Smooth muscle cell of the umbilical artery (primary cell): Measurements from ENCODE around the gene PIGS. TPM values are rescaled to one million over a fixed set of nuclear protein-coding genes. Genes with fewer than 3 reads are reported as not detected.

Experiments
- total RNA-seq: library from RNA; depleted of rRNA; stranded (reverse); fragments of >200 nt; gene quantifications from 2 replicates; pipeline ENCODE4 v1.2.3, GENCODE V29; 2014

PIGS gene
- total RNA-seq = 107 and 165 TPM in 2 replicates

DNA sequence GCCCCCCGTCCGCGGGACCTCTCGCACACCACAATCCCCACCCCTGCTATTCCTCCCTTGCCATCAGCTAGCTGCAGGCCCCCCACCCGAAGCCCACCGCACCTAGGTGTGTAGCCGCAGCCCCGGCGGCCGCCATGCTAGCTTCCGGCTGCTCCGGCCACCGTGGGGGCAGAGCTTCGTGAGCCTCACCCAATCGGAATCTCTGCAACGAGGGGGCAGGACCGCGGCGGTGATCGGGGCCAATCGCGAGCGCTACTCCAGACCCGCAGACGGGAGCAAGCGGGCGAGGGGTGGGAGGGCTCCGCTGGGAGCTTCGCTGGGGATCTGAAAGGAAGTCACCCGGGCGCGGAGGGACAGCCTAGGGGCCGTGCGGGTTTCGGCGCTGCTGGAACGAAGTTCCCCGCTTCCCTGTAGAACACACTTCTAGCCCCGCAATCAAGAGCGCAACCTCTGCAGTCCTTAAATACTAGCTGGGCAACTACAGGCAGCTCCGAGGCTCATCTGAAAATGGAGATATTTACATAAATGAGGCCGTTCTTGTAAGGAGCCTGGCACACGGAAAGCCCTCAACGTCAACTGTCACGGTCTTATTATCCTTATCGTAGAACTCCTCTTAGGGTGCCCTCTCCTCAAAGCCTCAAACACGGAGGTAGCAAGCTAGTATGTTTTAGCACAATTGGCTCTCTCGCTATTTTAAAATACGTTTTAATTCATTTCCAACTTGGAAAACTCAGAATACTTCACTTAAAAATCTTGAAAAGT lies at the start of gene PIGS:
TSS of gene PIGS (minus strand) at position 164 of the 762 bp plus-strand sequence. CDS start at position 136, 28 bp downstream.

DNA sequence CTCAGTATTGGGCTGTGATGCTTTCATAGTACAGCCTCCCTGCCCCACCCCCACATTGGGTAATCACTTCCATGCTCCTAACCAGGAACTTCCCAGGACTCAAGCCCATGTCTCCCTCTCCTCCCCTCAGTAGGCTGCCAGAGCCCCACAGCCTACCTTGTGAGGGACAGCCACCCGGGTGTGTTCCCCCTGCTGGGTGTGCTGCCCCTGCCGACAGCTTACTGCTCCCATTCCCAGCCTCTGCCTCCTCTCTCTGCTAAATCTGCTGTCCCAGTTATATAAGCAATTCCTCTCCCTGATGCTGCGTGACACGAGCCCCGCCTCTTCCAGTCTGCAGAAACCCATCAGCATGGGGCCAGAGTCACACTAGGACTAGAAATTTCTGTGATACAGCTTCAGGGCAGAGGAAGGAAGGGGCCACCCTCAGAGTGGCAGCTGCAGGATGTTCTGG lies 42.6 kb upstream of the PIGS start, which contains the start of gene RSKR:
TSS of gene RSKR (minus strand) at position 255 of the 451 bp plus-strand sequence. CDS start at position 231, 24 bp downstream.

DNA sequence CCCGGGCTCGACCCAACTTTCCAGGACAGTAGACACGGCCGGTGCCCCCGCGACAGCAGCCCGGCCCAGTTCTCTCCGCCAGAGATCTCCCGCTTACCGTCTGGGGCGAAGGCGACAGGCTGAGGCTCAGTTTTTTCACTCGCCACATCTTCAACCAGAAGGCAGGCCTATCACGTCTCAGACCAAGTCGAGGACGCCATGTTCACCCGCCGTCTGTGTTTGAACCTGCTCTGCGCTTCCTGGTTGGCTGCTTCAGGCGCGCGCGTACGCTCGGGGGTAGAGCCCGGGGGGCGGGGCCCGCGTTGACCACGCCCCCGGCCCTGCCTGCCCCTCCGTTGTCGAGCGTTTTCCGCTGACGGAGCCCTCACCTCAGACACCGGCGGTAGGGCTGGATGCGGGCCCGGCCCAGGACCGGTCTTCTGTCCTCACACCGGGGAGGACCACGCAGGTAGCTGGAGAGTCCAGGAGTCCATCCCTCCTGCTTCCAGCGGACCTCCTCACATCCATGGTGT lies 27.5 kb upstream of the PIGS start, which contains the start of gene SPAG5:
TSS of gene SPAG5 (minus strand) at position 227 of the 512 bp plus-strand sequence. CDS start at position 148, 79 bp downstream.

DNA sequence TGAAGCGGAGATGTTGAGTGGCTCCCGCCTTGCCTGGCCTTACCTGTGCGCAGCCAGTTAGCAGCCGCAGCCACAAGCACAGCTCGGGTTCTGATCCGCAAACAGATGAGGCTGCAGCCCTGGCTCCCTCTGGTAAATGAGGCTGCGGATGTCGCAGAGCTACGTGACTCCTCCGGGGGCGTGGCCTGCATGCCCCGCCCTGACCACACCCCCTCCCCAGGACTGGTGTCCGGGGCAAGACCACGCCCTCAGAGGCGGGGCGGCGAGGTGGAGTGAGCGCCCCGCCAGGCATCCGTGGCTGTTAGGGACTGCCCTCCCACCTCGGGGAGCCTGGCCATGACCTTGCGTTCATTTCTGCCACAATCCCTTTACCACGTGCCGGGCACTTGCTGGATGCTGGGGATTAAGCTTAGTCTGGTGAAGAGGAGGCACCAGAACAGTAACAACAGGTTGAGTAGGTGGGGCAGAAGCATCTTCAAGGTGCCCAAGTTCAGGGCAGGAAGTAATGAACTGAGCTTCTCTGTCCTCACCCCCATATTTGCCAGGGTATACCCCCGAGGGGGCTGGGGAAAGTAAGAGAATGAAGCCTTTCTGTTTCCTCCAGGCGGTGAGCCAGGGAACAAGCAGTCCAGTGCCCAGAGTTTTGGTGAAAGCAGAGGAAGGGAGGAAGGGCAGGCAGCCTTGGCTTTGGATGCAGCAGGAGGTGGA lies 5.6 kb upstream of the PIGS start, which contains the start of gene ALDOC:
TSS of gene ALDOC (minus strand) at position 138 of the 708 bp plus-strand sequence. CDS start 1,363 bp downstream, outside the sequence.

DNA sequence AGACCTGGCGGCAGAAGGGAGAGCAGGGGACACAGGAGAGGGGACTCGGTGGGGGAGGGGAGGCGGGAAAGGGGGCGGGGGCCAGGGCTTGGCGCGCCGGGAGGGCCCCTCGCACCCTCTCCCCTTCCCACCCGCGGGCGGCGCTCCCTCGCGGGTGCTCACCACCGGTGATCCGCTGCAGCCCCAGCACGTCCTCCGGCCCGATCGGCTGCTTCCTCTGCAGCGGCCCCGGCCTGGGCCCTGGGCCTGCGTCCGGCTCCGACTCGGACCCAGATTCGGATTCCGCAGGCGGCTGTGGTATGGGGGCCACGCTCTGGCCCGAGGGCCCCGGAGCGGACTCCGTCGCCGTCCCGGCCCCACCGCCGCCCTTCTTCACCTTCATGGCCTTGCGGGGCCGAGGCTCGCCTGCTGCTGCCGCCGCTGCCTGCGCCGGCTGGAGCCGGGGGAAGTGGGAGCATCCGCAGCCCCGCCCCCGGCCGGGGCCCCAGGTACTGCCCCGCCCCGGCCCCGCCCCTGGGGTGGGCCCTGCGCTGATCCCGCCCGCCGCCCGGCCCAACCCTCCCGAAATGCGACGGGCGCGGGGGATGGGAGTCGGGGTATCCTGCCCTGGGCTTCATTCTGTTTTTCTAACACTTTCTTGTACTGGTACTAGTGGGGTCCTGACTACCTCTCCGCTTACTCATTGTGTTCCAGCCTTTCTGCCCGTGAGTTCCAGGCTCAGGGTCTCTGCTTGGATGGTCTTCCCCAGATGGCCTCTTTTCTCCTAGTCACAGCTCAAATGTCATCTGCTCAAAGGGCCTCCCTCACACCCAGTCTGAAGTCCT lies 18.9 kb downstream of the PIGS start, which contains the start of gene UNC119:
TSS of gene UNC119 (minus strand) at position 449 of the 824 bp plus-strand sequence. CDS start at position 382, 67 bp downstream.

DNA sequence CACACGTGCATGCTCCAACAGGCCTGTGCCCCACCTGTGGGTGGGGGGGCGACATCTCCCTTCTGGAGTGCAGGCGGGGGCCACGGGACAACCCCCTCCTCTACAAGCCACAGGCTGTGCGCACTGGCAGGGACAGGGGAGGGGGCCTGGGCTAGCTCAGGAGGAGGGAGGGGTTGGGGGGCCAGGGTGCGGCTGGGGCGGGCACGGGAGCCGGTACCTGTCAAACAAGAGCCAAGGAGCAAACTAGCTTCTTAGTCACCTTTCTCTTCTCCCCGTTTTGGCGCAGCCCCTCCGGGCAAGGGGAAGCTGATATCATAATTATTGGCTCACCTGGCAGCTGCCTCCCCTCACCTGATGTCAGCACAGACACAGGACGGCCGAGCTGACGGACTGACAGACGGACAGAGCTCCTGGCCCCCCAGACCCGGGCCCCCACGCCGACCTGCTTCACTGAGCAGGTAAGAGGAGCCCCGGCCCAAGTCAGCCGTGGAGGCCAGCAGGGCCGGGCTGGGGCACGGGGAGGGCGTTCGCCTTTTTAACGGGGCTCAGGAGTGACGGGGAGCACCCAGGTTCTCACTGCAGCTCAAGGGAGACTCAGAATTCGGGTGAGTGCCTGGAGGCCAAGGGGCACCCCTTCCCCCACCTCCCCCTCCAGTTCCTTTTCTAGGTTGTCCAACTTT lies 65.2 kb downstream of the PIGS start, which contains the start of gene FOXN1:
TSS of gene FOXN1 (plus strand) at position 363 of the 680 bp plus-strand sequence. CDS start 17,622 bp downstream, outside the sequence.

Other genes with a start within 250 kb of the PIGS start
- 54.5 and 101 TPM in 2 replicates for gene IFT20, start 236.1 kb downstream of the PIGS start, total RNA-seq
- 25.2 and 52.2 TPM in 2 replicates for gene TNFAIP1, start 235.8 kb downstream of the PIGS start, total RNA-seq
- gene POLDIP2, start 214.0 kb downstream of the PIGS start, total RNA-seq = 61.2 and 74.0 TPM in 2 replicates
- gene SEBOX, start 206.3 kb downstream of the PIGS start, total RNA-seq = not detected in 2 replicates
- 3.4 and 51.4 TPM in 2 replicates for gene VTN, start 201.2 kb downstream of the PIGS start, total RNA-seq
- gene SARM1, start 199.8 kb downstream of the PIGS start, total RNA-seq = 16.6 and 21.8 TPM in 2 replicates
- 10.1 and 12.1 TPM in 2 replicates for gene SLC46A1, start 165.3 kb downstream of the PIGS start, total RNA-seq
- not detected in 2 replicates for gene SLC13A2, start 97.9 kb downstream of the PIGS start, total RNA-seq
- gene FOXN1, start 65.2 kb downstream of the PIGS start, total RNA-seq = not detected in 2 replicates
- 26.7 and 31.0 TPM in 2 replicates for gene UNC119, start 18.9 kb downstream of the PIGS start, total RNA-seq
- 139 and 187 TPM in 2 replicates for gene ALDOC, start 5.4 kb upstream of the PIGS start, total RNA-seq
- 5.6 and 25.5 TPM in 2 replicates for gene SPAG5, start 27.5 kb upstream of the PIGS start, total RNA-seq
- 7.7 and 13.2 TPM in 2 replicates for gene RSKR, start 42.7 kb upstream of the PIGS start, total RNA-seq
- 156 and 198 TPM in 2 replicates for gene BLTP2, start 73.6 kb upstream of the PIGS start, total RNA-seq
- 42.4 and 79.6 TPM in 2 replicates for gene SDF2, start 90.4 kb upstream of the PIGS start, total RNA-seq
- 50.8 and 79.7 TPM in 2 replicates for gene SUPT6H, start 90.7 kb upstream of the PIGS start, total RNA-seq
- gene PROCA1, start 140.4 kb upstream of the PIGS start, total RNA-seq = 1.2 and 1.4 TPM in 2 replicates
- 133 and 148 TPM in 2 replicates for gene RAB34, start 146.3 kb upstream of the PIGS start, total RNA-seq
- 588 and 599 TPM in 2 replicates for gene RPL23A, start 148.5 kb upstream of the PIGS start, total RNA-seq
- 5.3 and 5.9 TPM in 2 replicates for gene TLCD1, start 154.7 kb upstream of the PIGS start, total RNA-seq
- 1.5 and 2.7 TPM in 2 replicates for gene NEK8, start 157.3 kb upstream of the PIGS start, total RNA-seq
- 33.3 and 33.5 TPM in 2 replicates for gene TRAF4, start 172.5 kb upstream of the PIGS start, total RNA-seq